A549 (cell line): ENCODE results near the gene KIF1A. TPM values are rescaled to one million over a fixed set of nuclear protein-coding genes. Genes with fewer than 3 reads are reported as not detected.
A peak's percentile ranks its signal among the peaks of the same experiment; 100 is the strongest.
"Not testable (repeated sequence)": the region's sequence is repeated elsewhere in the genome, so short reads cannot be mapped to it uniquely, and the experiment has no call there.

Source experiments
- ATAC-seq, 2 experiments: fragments of 200-7000 bp in 1 of 2; fragments of >200 bp in 1 of 2; cut with Nextera tagmentation in 1 of 2; cut with Tn5 transposase in 1 of 2; 3 replicates each; pipeline versions ENCODE4 v1.8.0 to v1.9.1; 2018 to 2020; ENCODE audit warnings: mild to moderate bottlenecking in 1 of 2, moderate library complexity in 1 of 2
- CTCF ChIA-PET: fragments of 300-600 bp; sonication (Branson Sonifier 250); formaldehyde crosslinking; extraction: SDS; loops from one replicate; lab custom pipeline; 2021; ENCODE audit warnings: antibody characterized with exemption, inconsistent platforms; lab: Yijun Ruan, JAX
- POLR2A ChIA-PET: fragments of 350-600 bp; formaldehyde crosslinking; extraction: SDS; loops from one replicate; lab custom pipeline; 2021; ENCODE audit warnings: antibody characterized with exemption, inconsistent platforms; lab: Yijun Ruan, JAX
- DNase-seq, 2 experiments: peaks; one replicate each; pipeline versions ENCODE4 v3.0.0 to v3.0.0-alpha.2; 2011 to 2016; ENCODE audit warnings: low read depth in 1 of 2, low spot score in 1 of 2
- FAIRE-seq: peaks from 2 replicates; lab custom pipeline; 2011; peaks lifted over from hg19 to GRCh38; lab: Jason Lieb, UNC
- H3K27ac ChIP-seq, 2 experiments: fragments of >200 bp; sonication (Bioruptor Twin); formaldehyde crosslinking; 3 replicates each; pipeline ENCODE4 v1.5.1; 2016 to 2017
- H3K4me1 ChIP-seq: fragments of >200 bp; sonication (Bioruptor Twin); formaldehyde crosslinking; 3 replicates; pipeline ENCODE4 v1.6.1; 2016
- H3K4me2 ChIP-seq: fragments of >200 bp; sonication (Bioruptor Twin); formaldehyde crosslinking; 3 replicates; pipeline ENCODE4 v1.6.1; 2016
- H3K4me3 ChIP-seq: fragments of >200 bp; sonication (Bioruptor Twin); formaldehyde crosslinking; 3 replicates; pipeline ENCODE4 v1.5.1; 2016
- H3K9me3 ChIP-seq: fragments of >200 bp; sonication (Bioruptor Twin); formaldehyde crosslinking; 3 replicates; pipeline ENCODE4 v1.6.1; 2016
- CTCF ChIP-seq: fragments of >200 bp; sonication (Bioruptor Twin); formaldehyde crosslinking; IDR thresholded peaks from 3 replicates; pipeline ENCODE4 v1.5.1; 2016
- WGBS: methylation state at CpG from one replicate; pipeline ENCODE4 v1.1.6; 2017; ENCODE audit errors: missing lambda C conversion rate; 5-methylcytosine and 5-hydroxymethylcytosine counted together
- polyA plus RNA-seq, 4 experiments: library from polyadenylated mRNA; depleted of rRNA in 3 of 4; stranded (reverse); fragments of >200 nt; fragmentation: RNase III in 1 of 4; extraction: RNeasy Plus Mini Kit Qiagen cat#74134 plus additional on column Dnase treatment in 1 of 4; gene quantifications; 2 replicates in 3 of 4; 3 replicates in 1 of 4; pipeline ENCODE4 v1.2.3, GENCODE V29; 2011 to 2017

The KIF1A gene
- polyA plus RNA-seq, 2 of the 4 experiments (the other 2 are of a cell fraction) = 0.28 to 0.50 TPM

DNA sequence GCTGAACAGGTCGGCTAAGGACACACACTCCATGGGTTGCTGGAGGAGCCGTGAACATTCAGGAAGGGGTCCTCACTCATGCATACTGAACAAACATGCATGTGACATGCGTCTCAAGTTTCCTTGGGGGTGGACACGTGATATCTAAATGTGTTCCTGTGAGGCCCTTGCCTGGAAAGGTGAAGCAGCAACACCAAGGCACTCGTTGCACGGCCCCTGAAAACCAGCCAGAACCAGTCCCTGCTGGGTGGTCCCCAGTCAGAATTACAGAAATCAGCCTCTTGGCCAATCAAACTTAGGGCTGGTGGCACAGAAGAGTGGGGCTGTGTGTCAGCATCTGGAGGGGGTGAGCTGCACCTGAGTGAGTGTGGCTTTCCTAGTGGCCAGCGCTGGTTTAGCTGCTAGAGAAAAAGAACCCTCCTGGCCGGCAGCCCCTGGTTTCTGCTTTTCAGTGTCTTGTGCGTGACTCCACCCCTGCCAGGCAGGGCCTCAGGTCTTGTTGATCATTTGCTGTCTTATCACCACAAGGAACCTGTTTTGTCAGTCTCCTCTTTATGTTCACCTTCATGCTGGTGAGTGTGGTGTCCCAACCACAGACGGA is 134.1 kb downstream of the KIF1A start (continued):
- TF ChIP-seq CTCF = no peak

- CTCF ChIA-PET, FAIRE-seq, H3K4me2 ChIP-seq, ATAC-seq, H3K9me3 ChIP-seq, H3K27ac ChIP-seq, POLR2A ChIA-PET, DNase-seq, H3K4me1 ChIP-seq, H3K4me3 ChIP-seq: not testable (repeated sequence)
- 45% methylated on average over 12 of the region's 15 CpGs for WGBS
These were observed 135.9 kb downstream of the KIF1A start for GRCh38 chr2:240683980-240684728.

- H3K4me2 ChIP-seq, CTCF ChIA-PET, H3K4me3 ChIP-seq, DNase-seq, FAIRE-seq, H3K27ac ChIP-seq, ATAC-seq, H3K4me1 ChIP-seq, POLR2A ChIA-PET, H3K9me3 ChIP-seq: not testable (repeated sequence)
- WGBS = 13% methylated on average over 2 of the region's 15 CpGs
These were observed 136.6 kb downstream of the KIF1A start for GRCh38 chr2:240683329-240683979.

- H3K9me3 ChIP-seq, H3K4me3 ChIP-seq, POLR2A ChIA-PET, DNase-seq, H3K4me1 ChIP-seq, FAIRE-seq, H3K4me2 ChIP-seq, H3K27ac ChIP-seq, CTCF ChIA-PET: not testable (repeated sequence)
- WGBS = 56% methylated on average over 9 of the region's 37 CpGs
- peak in 1 of 2 experiments; percentile 11; a peak in 3 of 6 replicates for ATAC-seq
These were observed 137.4 kb downstream of the KIF1A start, which contains the start of gene AQP12B for GRCh38 chr2:240682431-240683224. Gene AQP12B, minus strand, starts transcription at chr2:240682885. Its CDS starts 48 bp downstream, at chr2:240682837.

- WGBS = 60% methylated on average over 1 of the region's 11 CpGs
- POLR2A ChIA-PET, CTCF ChIA-PET, FAIRE-seq, H3K4me2 ChIP-seq, ATAC-seq, H3K4me3 ChIP-seq, H3K27ac ChIP-seq, DNase-seq, H3K9me3 ChIP-seq, H3K4me1 ChIP-seq: not testable (repeated sequence)
These were observed 139.8 kb downstream of the KIF1A start for GRCh38 chr2:240680185-240680584.

DNA sequence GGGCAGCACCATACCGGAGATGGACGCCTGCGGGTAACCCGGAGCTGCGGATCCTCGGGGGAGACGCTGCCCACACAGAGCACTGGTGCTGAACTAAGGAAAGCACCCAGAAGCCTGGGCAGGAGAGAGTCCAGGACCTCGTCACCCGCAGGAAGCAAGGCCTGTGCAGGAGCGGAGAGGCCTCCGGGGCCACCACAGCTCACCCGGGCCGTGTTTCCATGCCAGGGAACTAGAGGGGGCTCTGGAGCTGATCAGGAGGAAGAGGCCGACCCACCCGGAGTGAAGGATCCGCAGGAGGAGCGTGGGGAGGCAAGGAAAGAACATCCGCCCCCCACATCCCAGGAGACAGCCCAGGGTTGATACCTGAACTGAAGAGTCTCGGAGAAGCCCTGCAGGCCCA is 141.1 kb downstream of the KIF1A start:
- no CpG with 5 or more reads among the region's 19 CpGs for WGBS
- H3K4me3 ChIP-seq, CTCF ChIA-PET, FAIRE-seq, POLR2A ChIA-PET, DNase-seq, H3K4me2 ChIP-seq, H3K27ac ChIP-seq, H3K4me1 ChIP-seq, H3K9me3 ChIP-seq: not testable (repeated sequence)
- peak in 1 of 2 experiments; percentile 24; a peak in 2 of 6 replicates for ATAC-seq

- POLR2A ChIA-PET, H3K4me2 ChIP-seq, H3K4me1 ChIP-seq, H3K4me3 ChIP-seq, ATAC-seq, DNase-seq, CTCF ChIA-PET, FAIRE-seq, H3K27ac ChIP-seq, H3K9me3 ChIP-seq: not testable (repeated sequence)
- 74% methylated on average over 6 of the region's 14 CpGs for WGBS
These were observed 142.0 kb downstream of the KIF1A start for GRCh38 chr2:240678043-240678442.

- H3K9me3 ChIP-seq, DNase-seq, H3K27ac ChIP-seq, FAIRE-seq, H3K4me2 ChIP-seq, CTCF ChIA-PET, POLR2A ChIA-PET, H3K4me3 ChIP-seq, H3K4me1 ChIP-seq: not testable (repeated sequence)
- ATAC-seq = peak; percentile 54 to 83; a peak in 4 of 6 replicates
- WGBS = no CpG with 5 or more reads among the region's 24 CpGs
These were observed 144.7 kb downstream of the KIF1A start for GRCh38 chr2:240675345-240675744.

DNA sequence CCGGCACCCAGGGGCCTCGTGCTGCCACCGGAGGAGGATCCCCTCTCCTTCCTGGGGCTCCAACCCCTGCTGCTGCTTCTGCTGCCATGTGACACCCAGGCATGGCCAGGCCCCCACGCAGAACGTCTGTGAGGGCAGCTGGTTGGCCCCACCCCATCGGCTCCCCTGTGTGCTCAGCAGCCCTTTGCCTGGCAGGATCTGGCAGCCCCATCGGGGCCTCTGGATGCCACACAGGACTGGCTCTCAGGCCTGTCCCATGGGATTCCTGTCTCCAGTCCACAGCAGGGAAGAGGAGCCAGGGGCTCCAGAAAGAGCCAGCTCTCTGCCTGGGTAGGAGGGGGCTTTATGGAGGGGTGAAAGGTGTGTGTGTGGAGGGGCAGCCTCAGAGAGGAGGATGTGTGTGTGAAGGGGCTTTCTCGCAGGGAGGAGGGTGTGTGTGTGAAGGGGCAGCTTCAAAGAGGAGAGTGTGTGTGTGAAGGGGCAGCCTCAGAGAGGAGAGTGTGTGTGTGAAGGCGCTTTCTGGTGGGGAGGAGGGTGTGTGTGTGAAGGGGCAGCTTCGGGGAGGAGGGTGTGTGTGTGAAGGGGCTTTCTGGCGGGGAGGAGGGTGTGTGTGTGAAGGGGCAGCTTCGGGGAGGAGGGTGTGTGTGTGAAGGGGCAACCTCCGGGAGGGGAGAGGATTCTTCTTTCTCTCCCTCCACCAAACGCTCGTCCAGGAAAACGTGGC is 145.4 kb downstream of the KIF1A start:
- H3K9me3 ChIP-seq, H3K4me1 ChIP-seq, H3K4me2 ChIP-seq, POLR2A ChIA-PET, H3K4me3 ChIP-seq, DNase-seq, CTCF ChIA-PET, FAIRE-seq, H3K27ac ChIP-seq: not testable (repeated sequence)
- 26% methylated on average over 3 of the region's 16 CpGs for WGBS
- ATAC-seq = peak in 1 of 2 experiments; percentile 11; a peak in 2 of 6 replicates
